Hepatocyte (in vitro differentiated cells): Measurements from ENCODE around the gene ALG14. TPM values are rescaled to one million over a fixed set of nuclear protein-coding genes. Genes with fewer than 3 reads are reported as not detected.
A peak's percentile ranks its signal among the peaks of the same experiment; 100 is the strongest.

Experiments
- DNase-seq: peaks from one replicate; pipeline ENCODE4 v3.0.0-alpha.2; 2016; ENCODE audit warnings: low spot score
- H2AFZ ChIP-seq: fragments of 200-600 bp; sonication (generic); 2 replicates; pipeline ENCODE4 v1.6.0; 2016; ENCODE audit warnings: antibody characterized with exemption, mild to moderate bottlenecking
- H3K27ac ChIP-seq: fragments of 200-600 bp; sonication (generic); 2 replicates; pipeline ENCODE4 v1.5.1; 2016; ENCODE audit warnings: mild to moderate bottlenecking
- H3K27me3 ChIP-seq: fragments of 200-600 bp; sonication (generic); 2 replicates; pipeline ENCODE4 v1.6.1; 2016
- H3K36me3 ChIP-seq: fragments of 200-600 bp; sonication (generic); replicated peaks from 2 replicates; pipeline ENCODE4 v1.5.1; 2016; ENCODE audit warnings: low read depth; ENCODE audit not compliant: insufficient read depth
- H3K4me1 ChIP-seq: fragments of 200-600 bp; sonication (generic); 2 replicates; pipeline ENCODE4 v1.5.1; 2016; ENCODE audit warnings: mild to moderate bottlenecking, moderate library complexity; ENCODE audit not compliant: insufficient read depth
- H3K4me2 ChIP-seq: fragments of 200-600 bp; sonication (generic); 2 replicates; pipeline ENCODE4 v1.6.0; 2016
- H3K4me3 ChIP-seq: fragments of 200-600 bp; sonication (generic); 2 replicates; pipeline ENCODE4 v1.5.1; 2016; ENCODE audit warnings: mild to moderate bottlenecking
- H3K79me2 ChIP-seq: fragments of 200-600 bp; sonication (generic); 2 replicates; pipeline ENCODE4 v1.6.0; 2017; ENCODE audit warnings: mild to moderate bottlenecking
- H3K9me2 ChIP-seq: fragments of 200-600 bp; sonication (generic); replicated peaks from 2 replicates; pipeline ENCODE4 v1.6.0; 2017; ENCODE audit warnings: mild to moderate bottlenecking; ENCODE audit not compliant: insufficient read depth
- H3K9me3 ChIP-seq: fragments of 200-600 bp; sonication (generic); 2 replicates; pipeline ENCODE4 v1.5.1; 2016; ENCODE audit warnings: low read depth, mild to moderate bottlenecking
- H4K20me1 ChIP-seq: fragments of 200-600 bp; sonication (generic); 2 replicates; pipeline ENCODE4 v1.6.0; 2016; ENCODE audit warnings: mild to moderate bottlenecking; ENCODE audit not compliant: insufficient read depth, poor library complexity, severe bottlenecking
- EZH2 ChIP-seq: fragments of 200-600 bp; sonication (generic); IDR thresholded peaks from 2 replicates; pipeline ENCODE4 v1.6.1; 2016; ENCODE audit warnings: antibody characterized with exemption, mild to moderate bottlenecking, borderline replicate concordance
- EZH2phosphoT487 ChIP-seq: fragments of 200-600 bp; sonication (generic); IDR thresholded peaks from one replicate; pipeline ENCODE4 v1.6.1; 2018; ENCODE audit warnings: antibody characterized with exemption, mild to moderate bottlenecking, low read depth, moderate library complexity; ENCODE audit not compliant: unreplicated experiment, severe bottlenecking
- WGBS: methylation state at CpG from one replicate; pipeline ENCODE4 v1.1.6; 2016; ENCODE audit warnings: low lambda C conversion rate; ENCODE audit errors: missing lambda C conversion rate; 5-methylcytosine and 5-hydroxymethylcytosine counted together
- polyA plus RNA-seq: library from polyadenylated mRNA; unstranded; fragments of >200 nt; fragmentation: Nextera tagmentation; extraction: Ambion mirVana; gene quantifications from 2 replicates; pipeline ENCODE4 v1.2.1, GENCODE V29; 2016
- total RNA-seq: library from RNA; depleted of rRNA; stranded (reverse); fragments of >200 nt; gene quantifications from 2 replicates; pipeline ENCODE4 v1.2.3, GENCODE V29; 2014
- TF ChIP-seq, protein P1 (sequence below): fragments of 200-600 bp; sonication (generic); IDR thresholded peaks from 2 replicates; pipeline ENCODE4 v1.5.1; 2016; ENCODE audit warnings: antibody characterized with exemption, mild to moderate bottlenecking; ENCODE audit not compliant: poor library complexity

ALG14 gene
- total and polyA plus RNA-seq, 2 experiments from 2014 or later = 2.5 to 22.5 TPM

GRCh38 chr1:94979131-94979530, 93.6 kb downstream of the ALG14 start:
- no peak for DNase-seq
- TF ChIP-seq, protein P1, sequence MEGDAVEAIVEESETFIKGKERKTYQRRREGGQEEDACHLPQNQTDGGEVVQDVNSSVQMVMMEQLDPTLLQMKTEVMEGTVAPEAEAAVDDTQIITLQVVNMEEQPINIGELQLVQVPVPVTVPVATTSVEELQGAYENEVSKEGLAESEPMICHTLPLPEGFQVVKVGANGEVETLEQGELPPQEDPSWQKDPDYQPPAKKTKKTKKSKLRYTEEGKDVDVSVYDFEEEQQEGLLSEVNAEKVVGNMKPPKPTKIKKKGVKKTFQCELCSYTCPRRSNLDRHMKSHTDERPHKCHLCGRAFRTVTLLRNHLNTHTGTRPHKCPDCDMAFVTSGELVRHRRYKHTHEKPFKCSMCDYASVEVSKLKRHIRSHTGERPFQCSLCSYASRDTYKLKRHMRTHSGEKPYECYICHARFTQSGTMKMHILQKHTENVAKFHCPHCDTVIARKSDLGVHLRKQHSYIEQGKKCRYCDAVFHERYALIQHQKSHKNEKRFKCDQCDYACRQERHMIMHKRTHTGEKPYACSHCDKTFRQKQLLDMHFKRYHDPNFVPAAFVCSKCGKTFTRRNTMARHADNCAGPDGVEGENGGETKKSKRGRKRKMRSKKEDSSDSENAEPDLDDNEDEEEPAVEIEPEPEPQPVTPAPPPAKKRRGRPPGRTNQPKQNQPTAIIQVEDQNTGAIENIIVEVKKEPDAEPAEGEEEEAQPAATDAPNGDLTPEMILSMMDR = no peak
- TF ChIP-seq EZH2phosphoT487 = no peak
- TF ChIP-seq EZH2 = no peak
- Histone ChIP-seq H3K27me3 (no peaks in the 10 kb centered on the region), H3K36me3 (no peaks in the 10 kb centered on the region), H3K79me2 (no peaks in the 10 kb centered on the region), H3K9me2 (no peaks in the 10 kb centered on the region), H3K4me2 (no peak overlapping the region), H2AFZ (no peak overlapping the region), H3K27ac (no peak overlapping the region), H3K9me3 (no peaks in the 10 kb centered on the region), H3K4me3 (no peak overlapping the region), H3K4me1 (peaks cover 29% of the 10 kb centered on the region), H4K20me1 (no peaks in the 10 kb centered on the region)
- 95% methylated on average over 4 of the region's 5 CpGs for WGBS

- no peak for TF ChIP-seq EZH2
- TF ChIP-seq, protein P1 = no peak
- TF ChIP-seq EZH2phosphoT487 = no peak
- Histone ChIP-seq H3K4me1 (peaks cover 29% of the 10 kb centered on the region), H2AFZ (no peak overlapping the region), H3K36me3 (no peaks in the 10 kb centered on the region), H3K9me2 (no peaks in the 10 kb centered on the region), H3K27me3 (no peaks in the 10 kb centered on the region), H4K20me1 (no peaks in the 10 kb centered on the region), H3K27ac (no peak overlapping the region), H3K4me2 (no peak overlapping the region), H3K79me2 (no peaks in the 10 kb centered on the region), H3K9me3 (no peaks in the 10 kb centered on the region), H3K4me3 (no peak overlapping the region)
- no peak for DNase-seq
- WGBS = 89% methylated on average over 2 of the region's 2 CpGs
Measured at GRCh38 chr1:94978401-94978800, 94.3 kb downstream of the ALG14 start.

DNA sequence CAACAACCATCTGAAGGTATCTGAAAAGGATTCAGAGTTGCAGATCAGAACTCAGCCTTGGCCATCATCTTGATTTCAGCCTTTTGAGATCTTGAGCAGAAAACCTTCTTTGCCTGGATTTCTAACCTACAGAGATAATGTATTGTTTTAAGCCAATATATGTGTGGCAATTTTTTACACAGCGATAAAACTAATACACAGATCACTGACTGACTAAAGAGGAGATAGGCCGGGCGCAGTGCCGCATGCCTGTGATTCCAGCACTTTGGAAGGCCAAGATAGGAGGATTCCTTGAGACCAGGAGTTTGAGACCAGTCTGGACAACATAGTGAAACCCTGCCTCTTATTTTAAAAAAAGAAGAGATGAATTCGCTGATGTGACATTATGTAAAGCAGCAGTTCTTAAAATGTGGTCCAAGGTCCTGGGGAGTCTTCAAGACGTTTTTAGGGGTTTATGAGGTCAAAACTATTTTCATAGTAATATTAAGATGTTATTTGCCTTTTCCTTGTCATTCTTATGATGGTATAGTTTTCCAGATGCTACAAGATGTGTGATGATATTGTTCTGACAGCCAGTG, 95.7 kb downstream of the ALG14 start:
- no peaks in the 10 kb centered on the region for H3K9me3 ChIP-seq
- no peaks in the 10 kb centered on the region for H3K79me2 ChIP-seq
- no peak overlapping the region for H3K27ac ChIP-seq
- H3K27me3 ChIP-seq = no peaks in the 10 kb centered on the region
- no peaks in the 10 kb centered on the region for H3K36me3 ChIP-seq
- 78% methylated on average over 6 of the region's 6 CpGs for WGBS
- TF ChIP-seq, protein P1 = no peak
- no peak for TF ChIP-seq EZH2
- TF ChIP-seq EZH2phosphoT487 = no peak
- H3K4me1 ChIP-seq = peaks cover 23% of the 10 kb centered on the region
- no peak overlapping the region for H2AFZ ChIP-seq
- H3K4me2 ChIP-seq = no peak overlapping the region
- H3K4me3 ChIP-seq = no peak overlapping the region
- H3K9me2 ChIP-seq = no peaks in the 10 kb centered on the region
- no peak for DNase-seq
- no peaks in the 10 kb centered on the region for H4K20me1 ChIP-seq

- Histone ChIP-seq H3K27me3 (no peaks in the 10 kb centered on the region), H4K20me1 (no peaks in the 10 kb centered on the region), H3K4me2 (no peak overlapping the region), H3K79me2 (no peaks in the 10 kb centered on the region), H3K4me1 (peaks cover 17% of the 10 kb centered on the region), H3K27ac (peak overlapping the region; percentile 35), H2AFZ (no peak overlapping the region), H3K9me2 (no peaks in the 10 kb centered on the region), H3K9me3 (no peaks in the 10 kb centered on the region), H3K36me3 (no peaks in the 10 kb centered on the region), H3K4me3 (no peak overlapping the region)
- TF ChIP-seq, protein P1 = no peak
- TF ChIP-seq EZH2 (no peak), EZH2phosphoT487 (no peak)
- 100% methylated on average over 1 of the region's 1 CpG for WGBS
- DNase-seq = no peak
Measured at GRCh38 chr1:94974824-94975223, 97.9 kb downstream of the ALG14 start.
